ENCODE data around the gene CCDC9B.

- TF ChIP-seq CTCF (conservative IDR thresholded peaks at IDR 0.05 in 1 of 2, IDR thresholded peaks at IDR 0.05 in 1 of 2; ENCODE audit: low read depth in 1 of 2, low read length in 2 of 2) = no peak
- TF ChIP-seq EZH2 (IDR thresholded peaks at IDR 0.05; ENCODE audit: low read length, missing control alignments) = no peak
These were observed 11.7 kb upstream of the CCDC9B start for GRCh38 chr15:40352281-40352901.
